Measurements from ENCODE around the gene UCN.

DNA sequence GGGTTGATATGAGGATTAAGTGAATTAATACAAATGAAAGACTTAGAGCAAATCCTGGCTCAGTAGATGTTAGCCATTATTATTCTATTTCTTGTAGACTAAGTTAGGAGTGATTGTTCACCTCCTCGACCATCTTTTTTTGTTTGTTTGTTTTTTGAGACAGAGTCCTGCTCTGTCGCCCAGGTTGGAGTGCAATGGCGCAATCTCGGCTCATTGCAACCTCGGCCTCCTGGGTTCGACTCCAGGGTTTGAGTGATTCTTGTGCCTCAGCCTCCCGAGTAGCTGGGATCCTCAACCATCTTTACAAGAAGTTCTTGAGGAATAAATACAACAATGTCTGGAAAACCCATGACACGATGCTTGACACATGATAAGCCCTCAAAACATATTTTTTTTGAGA is 13.3 kb downstream of the UCN start:
- TF ChIP-seq, protein P1, sequence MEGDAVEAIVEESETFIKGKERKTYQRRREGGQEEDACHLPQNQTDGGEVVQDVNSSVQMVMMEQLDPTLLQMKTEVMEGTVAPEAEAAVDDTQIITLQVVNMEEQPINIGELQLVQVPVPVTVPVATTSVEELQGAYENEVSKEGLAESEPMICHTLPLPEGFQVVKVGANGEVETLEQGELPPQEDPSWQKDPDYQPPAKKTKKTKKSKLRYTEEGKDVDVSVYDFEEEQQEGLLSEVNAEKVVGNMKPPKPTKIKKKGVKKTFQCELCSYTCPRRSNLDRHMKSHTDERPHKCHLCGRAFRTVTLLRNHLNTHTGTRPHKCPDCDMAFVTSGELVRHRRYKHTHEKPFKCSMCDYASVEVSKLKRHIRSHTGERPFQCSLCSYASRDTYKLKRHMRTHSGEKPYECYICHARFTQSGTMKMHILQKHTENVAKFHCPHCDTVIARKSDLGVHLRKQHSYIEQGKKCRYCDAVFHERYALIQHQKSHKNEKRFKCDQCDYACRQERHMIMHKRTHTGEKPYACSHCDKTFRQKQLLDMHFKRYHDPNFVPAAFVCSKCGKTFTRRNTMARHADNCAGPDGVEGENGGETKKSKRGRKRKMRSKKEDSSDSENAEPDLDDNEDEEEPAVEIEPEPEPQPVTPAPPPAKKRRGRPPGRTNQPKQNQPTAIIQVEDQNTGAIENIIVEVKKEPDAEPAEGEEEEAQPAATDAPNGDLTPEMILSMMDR (optimal IDR thresholded peaks at IDR 0.05 in 1 of 3, IDR thresholded peaks at IDR 0.05 in 1 of 3, conservative IDR thresholded peaks at IDR 0.05 in 1 of 3; ENCODE audit: extremely low read depth in 1 of 3, insufficient read depth in 2 of 3, low read length in 3 of 3), result no peak
- no peak for TF ChIP-seq EZH2 (IDR thresholded peaks at IDR 0.05; ENCODE audit: low read length)

Data from keratinocyte (primary cell).